Superior temporal gyrus (tissue), 1 donor: Measurements from ENCODE around the gene IQCC.

Experiments used
- DNase-seq: peaks from one replicate; pipeline ENCODE4 v3.0.0-alpha.2; 2016; ENCODE audit errors: extremely low spot score

IQCC gene

DNA sequence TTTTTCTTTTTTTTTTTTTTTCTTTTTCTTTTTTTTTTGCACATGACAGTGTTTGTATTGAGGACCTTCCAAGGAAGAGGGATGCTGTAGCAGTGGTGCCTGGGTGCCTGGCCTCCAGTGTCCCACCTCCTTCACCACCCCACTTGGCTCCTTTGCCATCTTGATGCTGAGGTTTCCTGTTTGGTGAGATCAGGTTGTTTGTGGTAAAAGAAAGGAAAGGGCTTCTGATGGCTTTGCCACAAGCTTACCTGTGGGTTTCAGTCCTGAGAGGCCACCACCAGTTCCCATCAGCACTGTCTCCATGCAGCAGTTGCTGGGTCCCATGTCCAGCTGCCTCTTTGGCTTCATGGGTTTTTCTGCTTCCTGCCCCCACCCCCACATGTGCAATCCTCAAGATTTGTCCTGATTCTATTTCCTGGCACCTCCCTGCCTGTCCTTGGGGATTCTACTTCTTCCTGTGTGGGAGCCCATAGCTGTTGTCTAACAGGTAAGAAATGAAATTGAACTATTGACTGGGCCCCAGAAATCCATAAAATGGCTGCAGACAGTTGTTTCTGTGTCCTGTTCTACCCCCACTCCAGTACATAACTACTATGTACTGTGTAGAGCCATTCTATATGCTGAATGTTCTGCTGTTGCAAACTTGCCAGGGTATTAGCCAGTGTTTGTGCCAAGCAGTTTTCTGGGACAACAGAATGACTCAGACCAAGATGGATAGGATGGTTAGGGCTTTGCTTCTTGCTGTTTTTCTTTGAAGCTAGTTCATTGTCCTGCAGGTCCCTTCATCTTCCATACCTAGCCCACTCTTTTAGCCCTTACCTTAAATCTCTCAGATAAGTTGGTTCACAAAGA lies 9.3 kb upstream of the IQCC start:
- peak; percentile 39 for DNase-seq

DNA sequence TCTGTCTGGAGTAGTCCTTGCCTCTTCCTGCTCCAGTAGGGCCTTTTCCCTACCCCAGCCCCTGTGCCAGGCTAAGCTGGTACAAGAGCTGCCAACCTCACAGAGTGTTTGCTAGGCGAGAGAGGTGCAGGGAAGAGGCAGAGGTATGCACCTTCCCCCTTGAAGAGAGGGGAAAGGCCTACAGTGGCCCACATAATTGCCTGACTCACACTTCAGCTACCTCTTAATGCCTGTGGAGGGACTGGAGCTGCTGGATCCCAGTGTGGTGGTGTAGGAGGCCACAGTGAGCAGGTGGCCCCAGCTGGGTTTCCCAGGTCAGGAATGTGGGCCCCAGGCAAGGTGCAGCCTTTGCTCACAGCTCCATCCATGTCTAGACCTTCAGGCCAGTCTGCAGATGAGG lies 8.4 kb upstream of the IQCC start:
- no peak for DNase-seq

DNA sequence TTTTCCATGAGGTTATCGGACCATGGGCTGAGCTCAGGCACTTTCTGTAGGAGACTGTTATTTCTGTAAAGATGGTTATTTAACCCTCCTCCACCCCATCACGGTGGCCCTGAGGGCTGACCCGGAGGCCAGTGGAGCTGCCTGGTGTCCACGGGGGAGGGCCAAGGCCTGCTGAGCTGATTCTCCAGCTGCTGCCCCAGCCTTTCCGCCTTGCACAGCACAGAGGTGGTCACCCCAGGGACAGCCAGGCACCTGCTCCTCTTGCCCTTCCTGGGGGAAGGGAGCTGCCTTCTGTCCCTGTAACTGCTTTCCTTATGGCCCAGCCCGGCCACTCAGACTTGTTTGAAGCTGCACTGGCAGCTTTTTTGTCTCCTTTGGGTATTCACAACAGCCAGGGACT lies 7.6 kb upstream of the IQCC start:
- DNase-seq: no peak

DNA sequence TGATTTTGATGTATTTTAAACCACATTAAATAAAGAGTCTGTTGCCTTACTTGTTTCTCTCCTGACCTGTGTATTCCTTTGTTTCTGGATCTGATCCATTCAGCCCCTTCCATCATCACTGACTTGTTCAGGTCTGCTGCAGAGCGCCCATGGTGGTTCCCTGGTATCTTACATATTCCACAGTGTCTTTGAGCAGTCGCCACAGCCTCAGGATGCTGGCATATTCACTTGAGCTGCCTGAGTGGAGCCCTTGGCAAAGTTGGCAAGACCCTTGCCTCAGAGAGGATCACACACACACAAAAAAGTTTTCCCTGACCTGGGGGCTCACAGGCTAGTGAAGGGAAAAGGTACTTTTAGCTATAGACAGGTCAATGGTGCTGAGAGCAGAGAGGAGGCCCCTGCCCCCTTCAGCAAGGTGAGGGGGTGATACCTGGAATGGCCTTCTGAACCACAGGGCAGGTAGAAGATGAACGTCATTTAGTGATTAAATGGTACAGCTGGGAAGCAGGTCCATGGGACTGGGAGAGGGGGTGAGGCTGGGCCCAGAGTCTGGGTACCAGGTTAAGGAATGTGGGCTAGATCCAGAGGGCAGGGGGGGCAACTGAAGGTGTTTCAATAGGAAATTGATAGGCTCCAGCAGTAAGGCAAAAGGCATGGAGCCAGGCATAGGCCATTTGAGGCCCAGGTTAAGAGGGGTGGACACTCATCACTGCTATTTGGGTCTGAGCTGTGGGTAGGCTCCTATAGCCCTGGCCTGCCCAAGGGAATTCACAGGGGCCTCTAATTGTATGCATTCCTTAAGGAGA lies 7.0 kb upstream of the IQCC start:
- DNase-seq: no peak

DNA sequence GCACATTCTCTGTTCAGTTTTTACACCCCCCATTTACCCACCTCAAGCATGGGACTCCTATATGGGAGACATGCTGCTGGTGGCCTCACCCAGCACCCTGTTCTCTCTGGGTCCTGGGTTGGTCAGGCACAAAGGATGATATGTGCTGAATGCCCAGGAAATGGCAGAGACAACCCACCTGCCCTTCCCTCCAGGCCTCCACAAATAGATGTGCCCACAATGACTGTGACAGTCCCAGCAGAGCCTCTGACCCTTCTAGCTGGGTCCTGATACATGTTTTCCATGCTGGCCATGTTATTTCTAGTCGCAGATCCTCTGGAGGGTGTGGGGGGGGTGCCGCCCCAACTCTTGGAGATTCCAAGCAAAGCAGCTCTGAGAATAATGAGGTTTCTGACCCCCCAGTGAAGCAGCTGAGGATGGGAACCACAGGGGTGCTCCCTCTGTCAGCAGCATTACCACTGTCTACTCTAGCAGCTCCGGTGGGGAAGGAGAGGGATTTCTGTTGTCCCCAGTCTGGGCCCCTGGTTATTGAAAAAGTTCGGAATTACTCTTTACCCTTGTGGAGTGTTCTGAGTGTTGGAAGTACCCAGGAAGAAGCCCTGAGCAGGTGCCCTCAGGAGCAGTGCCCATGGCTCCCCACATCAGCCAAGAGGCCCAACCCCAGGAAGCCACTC lies 6.3 kb upstream of the IQCC start:
- no peak for DNase-seq

DNA sequence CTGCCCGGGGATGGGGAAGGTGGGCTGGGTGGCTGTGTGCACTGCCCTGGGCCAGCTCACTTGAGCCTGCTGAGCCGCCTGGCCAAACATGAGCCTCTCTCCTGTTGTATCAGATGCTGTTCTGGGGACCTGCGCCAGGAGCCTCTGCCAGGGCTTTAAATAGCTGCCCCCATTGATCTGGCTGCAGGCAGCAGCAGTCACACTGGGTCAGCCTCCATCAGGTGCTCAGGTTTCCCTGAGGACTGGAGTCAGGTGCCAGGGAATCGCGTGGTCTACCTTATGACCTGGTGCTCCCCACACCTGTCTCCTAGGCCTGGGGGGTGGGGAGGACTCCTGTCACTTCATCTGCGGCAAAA lies 5.8 kb upstream of the IQCC start:
- DNase-seq: no peak

DNA sequence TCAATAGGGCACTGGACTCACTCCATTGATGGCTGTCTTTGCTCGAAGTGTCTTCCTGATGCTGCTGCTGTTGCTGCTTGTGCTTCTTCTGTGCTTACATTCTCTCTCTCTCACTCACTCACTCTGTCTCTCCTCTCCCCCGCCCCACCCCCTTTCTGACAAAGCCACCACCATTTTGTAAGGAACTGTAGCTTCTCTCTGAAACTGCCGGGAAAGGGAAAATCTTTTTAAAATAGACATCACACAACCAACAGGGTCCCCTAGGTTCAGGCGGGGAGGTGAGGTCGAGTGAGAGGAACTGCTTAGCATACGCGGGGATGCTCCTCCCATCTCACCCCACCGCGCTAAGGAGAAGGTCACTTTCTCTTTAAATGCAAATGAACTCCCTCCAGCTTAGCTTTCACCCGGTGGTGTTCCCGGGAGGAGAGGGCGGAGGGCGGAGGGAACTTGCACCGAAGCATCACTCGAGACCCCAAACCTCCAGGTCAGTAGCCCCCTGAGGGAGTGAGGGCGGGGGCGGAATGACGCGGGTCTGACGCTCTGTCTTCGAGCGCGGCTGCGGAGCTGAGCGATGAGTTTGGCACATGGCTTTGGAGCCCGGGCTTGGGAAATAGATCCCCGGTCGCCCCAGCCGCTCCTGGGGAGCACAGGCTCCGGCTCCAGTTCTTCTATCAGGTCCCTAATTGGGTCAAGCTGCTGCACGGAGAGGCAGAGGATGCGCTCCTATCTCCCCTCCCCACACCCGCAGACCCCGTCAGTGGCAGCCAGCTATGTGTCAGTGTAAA lies 5.1 kb upstream of the IQCC start, which contains the start of gene CCDC28B:
TSS of gene CCDC28B (plus strand) at position 370 of the 785 bp plus-strand sequence. CDS start 1,341 bp downstream, outside the sequence.
- DNase-seq: peak; percentile 66

DNA sequence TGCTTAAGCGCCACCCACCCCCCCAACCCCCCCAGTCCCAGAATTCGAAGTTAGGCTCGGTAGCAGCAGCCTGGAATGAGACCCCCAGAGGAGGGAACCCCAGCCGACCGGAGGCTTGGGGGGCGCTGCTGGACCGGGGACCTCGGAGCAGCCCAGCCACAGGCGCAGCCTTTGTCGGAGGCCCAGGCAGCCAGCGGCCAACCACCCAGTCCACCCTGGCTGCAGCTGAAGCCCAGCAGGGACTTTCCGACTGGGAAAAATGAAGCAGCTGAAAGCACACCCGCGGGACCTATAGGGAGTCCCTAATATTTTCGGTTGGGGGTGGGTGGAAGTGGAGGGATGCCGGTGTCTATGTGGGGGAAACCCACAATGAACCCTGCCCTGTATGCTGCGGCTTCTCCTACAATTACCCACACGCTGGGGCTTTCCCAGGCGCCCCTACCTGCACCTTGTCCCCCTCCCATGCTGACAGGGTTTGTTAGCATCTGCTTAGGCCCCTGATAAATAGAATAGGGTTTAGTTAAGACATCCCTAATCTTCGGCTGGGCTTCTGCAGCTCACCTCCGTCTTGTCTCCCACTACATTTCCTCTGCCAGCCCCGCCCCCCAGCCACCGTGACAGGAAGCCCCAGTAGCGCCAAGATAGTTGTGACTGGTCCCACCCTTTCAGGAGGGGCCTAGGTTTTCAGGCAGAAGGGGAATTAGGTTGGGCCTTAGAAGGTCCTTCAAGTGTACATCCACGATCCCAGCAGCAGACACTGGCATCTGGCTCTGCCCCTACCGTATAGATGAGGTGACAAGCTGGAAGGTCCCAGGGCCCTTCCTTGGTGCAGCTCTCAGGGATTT lies 4.2 kb upstream of the IQCC start:
- DNase-seq: no peak

DNA sequence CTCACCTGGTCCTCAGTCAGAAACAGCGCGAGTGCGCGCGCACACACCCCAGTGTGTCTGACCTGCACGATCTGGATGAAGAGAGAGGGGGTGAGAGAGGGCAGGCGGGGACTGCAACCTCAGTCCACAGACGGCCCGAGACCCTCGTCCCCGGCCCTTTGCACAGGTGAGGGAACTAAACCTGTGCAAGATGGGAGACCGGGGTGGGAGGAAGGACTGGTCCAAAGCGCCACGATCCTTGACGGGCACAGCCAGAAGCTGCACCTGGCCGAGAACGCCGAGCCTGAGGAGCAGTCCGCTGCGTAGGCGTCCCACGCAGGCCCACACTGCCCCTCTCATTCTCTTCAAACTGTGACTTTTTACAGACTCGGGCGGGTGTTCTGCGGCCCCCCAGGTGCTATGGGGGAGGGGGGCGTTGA lies 519 bp upstream of the IQCC start:
- DNase-seq: no peak

DNA sequence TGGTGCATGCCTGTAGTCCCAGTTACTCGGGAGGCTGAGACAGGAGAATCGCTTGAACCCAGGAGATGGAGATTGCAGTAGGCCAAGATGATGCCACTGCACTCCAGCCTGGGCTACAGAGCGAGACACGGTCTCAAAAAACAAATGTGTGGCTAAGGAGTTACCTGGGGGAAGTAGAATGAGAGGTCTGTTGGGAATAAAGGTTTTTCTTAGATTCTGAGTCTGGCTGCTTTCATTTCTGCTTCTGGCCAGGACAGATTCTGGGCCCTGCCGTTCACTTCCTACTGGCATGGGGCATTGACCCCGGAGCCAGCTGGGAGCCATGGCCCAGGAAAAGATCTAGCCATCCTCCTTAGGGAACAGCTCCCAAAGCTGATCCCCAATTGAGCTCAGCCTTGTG lies 3.0 kb downstream of the IQCC start:
- no peak for DNase-seq

DNA sequence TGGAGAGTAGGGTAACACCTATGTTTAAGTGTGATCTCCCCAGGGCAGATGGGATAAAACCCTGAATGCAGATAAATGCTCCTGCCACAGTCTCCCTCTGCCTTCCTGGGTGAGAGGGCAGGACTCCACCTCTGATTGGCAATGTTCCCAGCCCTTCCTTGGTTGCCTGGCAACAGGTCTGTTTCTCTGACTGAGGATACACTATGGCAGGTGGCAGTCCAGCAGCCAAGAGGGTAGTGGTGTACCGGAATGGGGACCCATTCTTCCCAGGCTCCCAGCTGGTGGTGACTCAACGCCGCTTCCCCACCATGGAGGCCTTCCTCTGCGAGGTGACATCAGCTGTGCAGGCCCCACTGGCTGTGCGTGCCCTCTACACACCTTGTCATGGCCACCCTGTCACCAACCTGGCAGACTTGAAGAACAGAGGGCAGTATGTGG lies 3.4 kb downstream of the IQCC start, which contains the start of gene DCDC2B:
TSS of gene DCDC2B (plus strand) at position 199 of the 438 bp plus-strand sequence. CDS start at position 204, 5 bp downstream.
- no peak for DNase-seq

DNA sequence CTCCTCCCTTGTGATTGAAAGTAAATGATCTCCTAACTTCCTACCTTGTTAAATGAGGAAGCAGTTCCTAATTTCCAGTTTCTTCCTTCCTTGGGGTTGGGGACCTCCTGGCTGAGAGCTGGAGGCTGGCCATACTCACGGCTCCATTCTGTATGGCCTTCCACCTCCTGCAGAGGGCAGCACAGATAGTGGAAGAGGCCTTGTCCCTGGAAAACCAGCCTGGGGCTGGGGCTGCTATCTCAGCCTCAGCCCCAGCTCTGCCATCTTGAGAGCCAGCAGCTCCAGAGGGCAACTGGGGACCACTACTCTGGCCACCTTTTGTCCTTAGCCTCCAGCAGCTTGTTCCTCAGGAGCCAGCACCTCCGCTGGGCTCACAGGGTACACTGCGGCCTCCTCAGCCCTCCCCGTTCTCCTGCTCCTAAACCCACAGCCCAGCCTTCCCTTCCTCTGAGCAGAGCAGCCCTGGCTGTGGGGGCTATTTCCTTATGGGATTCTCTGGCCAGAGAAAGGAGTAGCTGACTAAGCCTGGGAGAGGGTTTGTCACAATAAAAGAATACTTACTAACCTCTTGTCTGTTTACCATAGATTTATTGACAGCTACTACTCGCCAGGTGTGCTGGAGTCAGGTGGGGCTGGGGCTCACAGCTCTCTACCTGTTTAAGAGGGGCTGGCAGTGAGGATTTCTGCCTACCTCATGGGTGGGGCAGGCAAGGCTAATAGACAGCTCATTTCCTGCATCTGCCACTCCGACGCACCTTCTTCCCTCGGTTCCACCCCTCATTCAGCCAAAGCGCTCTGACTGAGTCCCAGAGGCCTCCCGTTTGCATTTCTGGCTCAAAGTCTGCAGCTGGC lies 10.4 kb downstream of the IQCC start:
- peak; percentile 78 for DNase-seq

DNA sequence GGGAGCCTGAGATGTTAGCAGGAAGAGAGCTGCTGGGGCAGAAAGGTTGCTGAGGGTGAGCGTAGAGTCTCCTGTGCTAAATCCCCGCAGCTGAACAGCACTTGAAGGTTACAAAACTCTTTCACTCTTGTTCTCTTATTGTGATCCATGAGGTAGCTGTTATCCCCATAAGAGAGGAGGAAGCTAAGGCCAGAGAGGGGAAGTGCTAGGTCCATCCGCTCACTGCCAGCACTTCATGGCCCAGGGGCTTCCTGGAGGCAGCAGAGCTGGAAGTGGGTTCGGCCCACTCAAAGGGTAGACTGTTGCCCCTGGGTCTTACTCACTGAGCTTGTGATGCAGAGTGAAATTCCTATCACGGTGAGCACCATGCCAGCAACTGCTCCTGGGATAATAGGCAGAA lies 11.1 kb downstream of the IQCC start:
- DNase-seq: no peak

DNA sequence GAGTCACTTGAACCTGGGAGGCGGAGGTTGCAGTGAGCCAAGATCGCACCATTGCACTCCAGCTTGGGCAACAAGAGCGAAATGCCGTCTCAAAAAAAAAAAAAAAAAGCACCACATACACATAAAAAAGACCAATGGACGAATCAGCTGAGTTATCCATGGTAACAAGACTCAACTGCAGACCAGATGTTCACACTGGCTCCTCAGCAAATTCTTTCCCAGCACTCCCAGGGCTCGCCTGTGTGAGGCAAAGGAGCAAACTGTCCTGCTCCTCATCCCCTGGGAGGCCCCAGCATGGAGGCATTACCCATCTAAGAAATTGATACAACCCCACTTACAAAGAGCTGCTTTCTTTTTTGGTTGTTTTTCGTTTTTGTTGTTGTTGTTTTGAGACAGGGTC lies 13.6 kb downstream of the IQCC start:
- DNase-seq: no peak

DNA sequence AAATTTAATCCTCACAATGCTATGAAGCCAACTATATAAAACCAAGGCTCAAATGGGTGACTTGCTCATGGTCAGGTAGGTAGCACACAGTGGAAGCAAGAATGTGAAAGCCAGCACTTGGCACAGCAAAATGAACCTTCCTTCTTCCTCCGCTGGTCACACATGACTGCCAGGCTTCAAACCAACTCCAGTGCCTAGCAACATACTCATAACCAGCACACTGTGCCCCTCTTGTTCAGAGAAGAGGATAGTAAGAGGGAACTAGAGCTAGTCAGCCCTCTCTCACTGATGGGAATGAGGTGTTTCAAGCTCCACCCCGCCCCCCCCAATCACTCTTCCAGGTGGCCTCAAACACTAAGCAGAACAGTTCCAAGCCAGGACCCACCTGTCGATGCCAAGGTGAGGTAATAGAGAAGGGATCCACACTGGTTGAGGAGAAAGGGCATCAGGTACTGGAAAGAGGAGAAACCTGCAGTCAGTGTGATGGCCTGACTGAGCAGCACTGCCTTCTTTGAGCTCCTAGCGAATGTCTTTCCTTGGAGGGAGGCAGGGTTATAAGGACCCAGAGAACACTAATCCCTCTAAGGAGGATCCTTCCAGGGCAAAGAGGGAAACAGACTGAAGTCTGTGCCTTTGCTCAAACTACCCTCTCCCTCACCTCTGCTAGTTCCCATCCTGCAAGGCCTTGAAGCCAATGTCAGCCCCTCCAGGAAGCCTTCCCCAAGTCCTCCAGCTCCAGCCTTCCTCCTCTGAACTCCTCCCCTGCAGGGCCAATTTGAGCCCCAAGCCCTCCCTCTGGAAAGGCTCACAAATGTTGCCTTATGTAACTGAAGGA lies 15.5 kb downstream of the IQCC start:
- no peak for DNase-seq

DNA sequence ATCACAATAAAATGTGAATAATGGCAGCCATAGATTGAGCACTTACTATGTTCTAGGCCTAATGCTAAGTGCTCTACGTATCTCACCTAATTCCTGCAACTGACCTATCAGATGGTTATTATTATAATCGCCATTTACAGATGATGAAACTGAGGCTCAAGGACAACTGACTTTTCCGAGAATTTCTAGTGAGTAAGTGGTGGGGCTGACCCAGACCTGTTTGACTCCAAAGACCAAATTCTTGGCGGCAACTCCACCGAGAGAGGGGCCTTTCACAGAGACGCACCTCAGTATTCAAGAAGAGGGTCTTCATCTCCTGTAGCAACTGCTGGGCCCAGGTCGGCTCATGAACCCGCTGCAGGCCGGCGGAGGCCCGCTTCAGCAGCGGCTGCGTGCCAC lies 16.1 kb downstream of the IQCC start:
- no peak for DNase-seq

DNA sequence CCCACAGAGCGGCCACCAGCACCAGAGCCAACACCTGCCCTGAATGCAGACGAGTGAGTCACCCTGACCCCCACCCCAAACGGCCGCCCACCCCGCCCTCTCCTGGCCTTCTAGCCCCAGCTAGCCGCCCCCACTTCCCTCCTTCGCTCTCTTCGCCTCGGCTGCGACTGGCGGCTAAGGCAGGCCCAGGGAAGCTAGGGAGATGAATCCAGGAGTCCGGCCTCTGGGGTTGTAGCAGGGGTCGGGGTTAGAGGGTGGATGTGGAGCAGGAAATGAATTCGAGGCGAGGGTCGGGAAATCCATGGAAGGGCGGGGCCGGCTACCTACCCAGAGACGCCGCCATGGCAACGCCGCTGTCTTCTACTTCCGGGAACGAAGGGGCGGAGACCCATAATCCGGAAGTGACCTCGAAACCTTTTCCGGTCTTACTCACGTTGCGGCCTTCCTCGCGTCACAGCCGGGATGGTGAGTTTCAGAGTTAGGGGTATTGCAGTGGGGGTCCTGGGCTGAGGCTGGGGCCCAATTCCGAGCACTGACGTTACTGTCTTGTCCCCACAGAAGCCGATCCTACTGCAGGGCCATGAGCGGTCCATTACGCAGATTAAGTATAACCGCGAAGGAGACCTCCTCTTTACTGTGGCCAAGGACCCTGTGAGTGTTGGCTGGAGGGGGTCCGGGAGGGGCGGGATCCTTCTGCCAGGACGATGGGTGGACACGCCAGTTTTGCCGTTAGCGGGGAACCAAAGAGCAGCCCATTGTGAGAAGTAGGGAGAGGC lies 16.7 kb downstream of the IQCC start, which contains the start of the genes EIF3I and TMEM234:
TSS of gene EIF3I (plus strand) at position 428 of the 776 bp plus-strand sequence. CDS start at position 463, 35 bp downstream.
TSS of gene TMEM234 (minus strand) at position 374 of the 776 bp plus-strand sequence. CDS start at position 343, 31 bp downstream.
- DNase-seq: peak; percentile 99

DNA sequence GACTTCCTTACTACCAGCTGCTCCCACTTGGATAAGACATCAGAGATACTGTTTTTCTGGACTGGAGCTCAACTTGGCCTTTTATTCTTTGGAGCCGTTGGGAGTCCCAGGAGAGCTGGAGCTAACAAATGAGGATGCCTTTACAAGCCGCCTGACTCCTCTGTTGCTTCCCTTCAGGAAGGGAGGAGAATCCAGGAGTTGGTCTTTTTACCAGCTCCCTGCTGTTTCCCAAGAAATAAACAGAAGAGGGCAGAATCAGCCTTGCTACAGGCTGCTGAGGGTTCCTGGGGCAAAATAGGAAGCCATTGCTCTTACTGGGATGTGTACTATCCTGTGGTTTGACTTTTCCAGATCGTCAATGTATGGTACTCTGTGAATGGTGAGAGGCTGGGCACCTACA lies 18.2 kb downstream of the IQCC start:
- no peak for DNase-seq
